ENCODE data around the gene SLC22A31. TPM values are rescaled to one million over a fixed set of nuclear protein-coding genes. Genes with fewer than 3 reads are reported as not detected.

Gene SLC22A31
- total and polyA plus RNA-seq, 12 donors: 0.20 to 0.36 TPM; not detected in 10

DNA sequence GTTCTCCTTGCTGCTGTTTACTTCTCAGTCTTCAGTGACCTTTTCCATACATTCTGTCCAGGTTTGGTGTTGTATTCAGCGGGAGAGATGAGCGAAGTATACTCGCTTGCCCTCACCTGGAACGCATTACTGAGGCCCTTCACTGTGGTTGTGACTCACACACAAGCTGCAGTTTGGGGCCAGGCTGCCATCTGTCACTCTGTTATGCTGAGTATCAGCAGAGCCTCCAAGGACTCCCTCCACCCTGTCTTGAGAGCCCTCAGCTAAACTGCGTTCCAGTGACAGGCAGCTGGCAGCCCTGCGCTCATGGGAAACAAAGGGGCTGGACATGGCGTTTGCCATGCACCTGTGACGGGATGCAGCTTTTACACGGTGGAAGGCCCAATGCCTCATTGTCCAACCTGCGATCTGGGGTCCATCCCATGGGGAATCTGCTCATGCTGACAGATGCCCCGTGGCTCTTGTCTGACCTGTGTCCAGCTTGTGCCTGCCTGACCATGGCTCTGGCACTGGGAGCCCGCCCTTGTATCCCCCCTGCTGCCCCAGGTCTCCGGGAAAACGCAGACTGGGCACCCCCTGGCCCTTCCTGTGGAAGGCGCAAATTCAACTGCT is 10.7 kb upstream of the SLC22A31 start:
- intact Hi-C loops (cut with DNase I): loop anchor here in 4 of 10 donors (10.0 kb wide), 3 partner anchors 266 to 476 kb away; no protein-coding TSS in a partner anchor

DNA sequence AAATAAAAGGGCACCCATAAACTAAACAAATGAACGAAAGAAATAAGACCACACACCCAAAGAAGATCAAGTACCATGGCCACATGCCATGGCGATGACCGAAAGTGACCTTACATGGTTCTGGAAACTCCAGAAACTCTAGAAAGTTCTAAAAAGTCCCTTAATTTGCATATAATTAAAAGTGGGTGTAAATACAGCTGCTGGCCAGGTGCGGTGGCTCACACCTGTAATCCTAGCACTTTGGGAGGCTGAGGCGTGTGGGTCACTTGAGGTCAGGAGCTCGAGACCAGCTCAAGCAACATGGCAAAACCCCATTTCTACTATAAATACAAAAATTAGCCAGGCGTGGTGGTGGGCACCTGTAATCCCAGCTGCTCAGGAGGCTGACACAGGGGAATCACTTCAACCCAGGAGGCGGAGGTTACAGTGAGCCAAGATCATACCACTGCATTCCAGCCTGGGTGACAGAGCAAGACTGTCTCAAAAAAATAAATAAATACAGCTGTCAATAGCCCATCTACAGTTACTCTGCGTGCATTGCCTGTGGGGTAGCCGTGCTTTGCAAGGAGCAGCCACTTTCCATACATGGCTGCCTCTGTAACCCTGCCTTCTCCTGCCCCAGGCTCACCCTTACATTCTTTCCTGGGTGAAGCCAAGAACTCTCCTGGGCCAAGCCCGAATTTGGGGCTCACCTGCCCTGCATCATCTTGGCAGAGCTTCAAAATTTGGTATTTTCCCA is 10.0 kb upstream of the SLC22A31 start:
- H3K27ac ChIP-seq: no peak overlapping the region
- intact Hi-C loops (cut with DNase I): loop anchor here in 4 of 10 donors (10.0 kb wide), 3 partner anchors 266 to 476 kb away; no protein-coding TSS in a partner anchor
- DNase-seq (no peak), ATAC-seq (no peak)
- H3K36me3 ChIP-seq: no peaks in the 10 kb centered on the region
- H3K9me3 ChIP-seq: no peaks in the 10 kb centered on the region
- H3K27me3 ChIP-seq: peaks cover 0 to 40% (median 5%) of the 10 kb centered on the region in 7 donors
- H3K4me3 ChIP-seq: no peak overlapping the region
- TF ChIP-seq, protein P1, sequence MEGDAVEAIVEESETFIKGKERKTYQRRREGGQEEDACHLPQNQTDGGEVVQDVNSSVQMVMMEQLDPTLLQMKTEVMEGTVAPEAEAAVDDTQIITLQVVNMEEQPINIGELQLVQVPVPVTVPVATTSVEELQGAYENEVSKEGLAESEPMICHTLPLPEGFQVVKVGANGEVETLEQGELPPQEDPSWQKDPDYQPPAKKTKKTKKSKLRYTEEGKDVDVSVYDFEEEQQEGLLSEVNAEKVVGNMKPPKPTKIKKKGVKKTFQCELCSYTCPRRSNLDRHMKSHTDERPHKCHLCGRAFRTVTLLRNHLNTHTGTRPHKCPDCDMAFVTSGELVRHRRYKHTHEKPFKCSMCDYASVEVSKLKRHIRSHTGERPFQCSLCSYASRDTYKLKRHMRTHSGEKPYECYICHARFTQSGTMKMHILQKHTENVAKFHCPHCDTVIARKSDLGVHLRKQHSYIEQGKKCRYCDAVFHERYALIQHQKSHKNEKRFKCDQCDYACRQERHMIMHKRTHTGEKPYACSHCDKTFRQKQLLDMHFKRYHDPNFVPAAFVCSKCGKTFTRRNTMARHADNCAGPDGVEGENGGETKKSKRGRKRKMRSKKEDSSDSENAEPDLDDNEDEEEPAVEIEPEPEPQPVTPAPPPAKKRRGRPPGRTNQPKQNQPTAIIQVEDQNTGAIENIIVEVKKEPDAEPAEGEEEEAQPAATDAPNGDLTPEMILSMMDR (IDR thresholded peaks at IDR 0.05): no peak
- H3K4me1 ChIP-seq: peaks cover 0 to 7% (median 0%) of the 10 kb centered on the region in 9 donors
- 76 to 80% methylated on average over 11 of the region's 11 CpGs for WGBS, 2 donors

More for the DNA sequence above, 10.7 kb upstream of the SLC22A31 start:
- Histone ChIP-seq H3K4me1 (peaks cover 0 to 11% (median 4%) of the 10 kb centered on the region in 9 donors), H3K27ac (no peak overlapping the region), H3K9me3 (no peaks in the 10 kb centered on the region), H3K4me3 (no peak overlapping the region), H3K36me3 (no peaks in the 10 kb centered on the region), H3K27me3 (peaks cover 0 to 35% (median 5%) of the 10 kb centered on the region in 7 donors)
- TF ChIP-seq, protein P1 (IDR thresholded peaks at IDR 0.05): no peak
- DNase-seq: no peak
- WGBS, 2 donors: 65% methylated on average over 15 of the region's 15 CpGs
- no peak for ATAC-seq

DNA sequence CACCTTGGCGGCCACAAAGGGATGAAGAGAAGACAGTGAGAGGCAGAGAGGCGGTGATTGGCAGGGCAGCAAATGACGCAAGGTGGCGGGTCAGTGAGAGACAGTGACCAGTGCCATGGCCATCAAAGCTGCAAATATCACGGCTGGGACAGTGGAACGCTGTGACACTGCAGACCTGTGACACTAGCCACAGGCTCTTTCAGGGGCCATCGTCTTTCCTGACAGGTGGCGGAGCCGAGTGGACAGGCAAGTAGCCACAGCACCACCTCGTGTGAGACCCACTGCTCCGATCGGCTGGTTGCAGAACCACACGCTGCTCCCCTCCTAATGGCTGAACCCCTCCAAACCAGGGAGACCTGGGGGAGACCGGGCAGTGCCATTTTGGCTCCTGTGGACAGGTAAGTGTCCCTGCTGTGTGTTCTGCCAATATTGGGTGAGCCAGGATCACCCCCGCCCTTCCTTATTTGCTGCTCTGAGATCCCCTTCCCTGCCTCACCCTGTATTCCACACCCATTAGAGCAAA is 9.2 kb upstream of the SLC22A31 start:
- DNase-seq: no peak
- Histone ChIP-seq H3K27ac (no peak overlapping the region), H3K27me3 (peaks cover 0 to 48% (median 9%) of the 10 kb centered on the region in 7 donors), H3K36me3 (no peaks in the 10 kb centered on the region), H3K4me1 (peaks cover 0 to under 1% (median 0%) of the 10 kb centered on the region in 9 donors), H3K9me3 (no peaks in the 10 kb centered on the region), H3K4me3 (no peak overlapping the region)
- WGBS, 2 donors: 63 to 69% methylated on average over 15 of the region's 15 CpGs
- TF ChIP-seq, protein P1 (IDR thresholded peaks at IDR 0.05): no peak
- intact Hi-C loops (cut with DNase I): loop anchor here in 4 of 10 donors (10.0 kb wide), 3 partner anchors 265 to 475 kb away; no protein-coding TSS in a partner anchor
- no peak for ATAC-seq

DNA sequence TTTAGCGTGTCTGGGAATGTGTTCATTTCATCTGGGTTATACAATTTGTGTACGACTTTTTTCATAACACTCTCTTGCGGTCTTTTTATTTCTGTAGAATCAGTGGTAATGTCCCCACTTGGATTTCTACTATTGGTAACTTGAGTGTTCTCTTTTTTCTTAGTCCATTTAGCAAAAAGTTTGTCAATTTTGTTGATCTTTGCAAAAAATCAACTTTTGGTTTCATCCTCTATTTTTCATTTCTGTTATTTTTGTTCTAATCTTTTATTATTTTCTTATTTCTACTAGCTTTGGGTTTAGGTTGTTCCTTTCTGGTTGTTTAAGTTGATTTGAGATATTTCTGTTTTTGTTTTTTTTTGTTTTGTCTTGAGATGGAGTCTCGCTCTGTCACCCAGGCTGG is 7.7 kb upstream of the SLC22A31 start:
- H3K27ac ChIP-seq: no peak overlapping the region
- no peaks in the 10 kb centered on the region for H3K36me3 ChIP-seq
- peaks cover 0 to 4% (median 0%) of the 10 kb centered on the region in 11 donors for H3K9me3 ChIP-seq
- intact Hi-C loops (cut with DNase I): no loop called here
- ATAC-seq (no peak), DNase-seq (no peak)
- WGBS, 2 donors: 90% methylated on average over 4 of the region's 4 CpGs
- TF ChIP-seq, protein P1 (IDR thresholded peaks at IDR 0.05): no peak
- H3K4me3 ChIP-seq: no peak overlapping the region
- H3K4me1 ChIP-seq: no peaks in the 10 kb centered on the region
- H3K27me3 ChIP-seq: peaks cover 0 to 59% (median 23%) of the 10 kb centered on the region in 7 donors
